ENCODE measurements around the gene CKAP4. TPM values are rescaled to one million over a fixed set of nuclear protein-coding genes. Genes with fewer than 3 reads are reported as not detected.

The CKAP4 gene
- total and polyA plus RNA-seq, 2 of the 13 experiments (the other 11 are each of a cell fraction or from before 2014, with no cell fraction given) = 39.2 to 70.2 TPM

- TF ChIP-seq TERF1 (CRISPR knock-in tag; IDR thresholded peaks at IDR 0.05) (no peak), TEAD3 (CRISPR knock-in tag; optimal IDR thresholded peaks at IDR 0.05; ENCODE audit: borderline replicate concordance) (peak; percentile 81), MEF2D (CRISPR knock-in tag; IDR thresholded peaks at IDR 0.05) (peak; percentile 86), ZFX (CRISPR knock-in tag; IDR thresholded peaks at IDR 0.05; ENCODE audit: low read depth) (no peak), GABPB1 (CRISPR knock-in tag; IDR thresholded peaks at IDR 0.05) (peak; percentile 32; the same call in 1 of the 2 replicates), HNF4A (CRISPR knock-in tag; IDR thresholded peaks at IDR 0.05) (peak; percentile 97), SALL1 (CRISPR knock-in tag; IDR thresholded peaks at IDR 0.05) (peak; percentile 86), GTF3A (CRISPR knock-in tag; conservative IDR thresholded peaks at IDR 0.05) (no peak), MLLT10 (CRISPR knock-in tag; IDR thresholded peaks at IDR 0.05) (no peak), ESRRA (CRISPR knock-in tag; IDR thresholded peaks at IDR 0.05; ENCODE audit: low read depth) (peak; percentile 69; the same call in 1 of the 2 replicates), GATAD2A (CRISPR knock-in tag; IDR thresholded peaks at IDR 0.05) (peak; percentile 95), CBX5 (CRISPR knock-in tag; IDR thresholded peaks at IDR 0.05; ENCODE audit: borderline replicate concordance) (0 out of 2 replicates have a peak, but pooled peaks have one; percentile 63), ZNF772 (CRISPR knock-in tag; IDR thresholded peaks at IDR 0.05) (peak; percentile 54; the same call in 1 of the 2 replicates), HMG20B (CRISPR knock-in tag; conservative IDR thresholded peaks at IDR 0.05) (peak; percentile 100), SNAPC2 (CRISPR knock-in tag; IDR thresholded peaks at IDR 0.05) (0 out of 2 replicates have a peak, but pooled peaks have one; percentile 61), YEATS2 (CRISPR knock-in tag; IDR thresholded peaks at IDR 0.05; ENCODE audit: borderline replicate concordance) (peak; percentile 26; the same call in 1 of the 2 replicates), KLF13 (CRISPR knock-in tag; IDR thresholded peaks at IDR 0.05) (no peak), HDAC1 (CRISPR knock-in tag; IDR thresholded peaks at IDR 0.05) (peak; percentile 98), RNF219 (CRISPR knock-in tag; IDR thresholded peaks at IDR 0.05) (no peak)
- TF ChIP-seq, protein P1, sequence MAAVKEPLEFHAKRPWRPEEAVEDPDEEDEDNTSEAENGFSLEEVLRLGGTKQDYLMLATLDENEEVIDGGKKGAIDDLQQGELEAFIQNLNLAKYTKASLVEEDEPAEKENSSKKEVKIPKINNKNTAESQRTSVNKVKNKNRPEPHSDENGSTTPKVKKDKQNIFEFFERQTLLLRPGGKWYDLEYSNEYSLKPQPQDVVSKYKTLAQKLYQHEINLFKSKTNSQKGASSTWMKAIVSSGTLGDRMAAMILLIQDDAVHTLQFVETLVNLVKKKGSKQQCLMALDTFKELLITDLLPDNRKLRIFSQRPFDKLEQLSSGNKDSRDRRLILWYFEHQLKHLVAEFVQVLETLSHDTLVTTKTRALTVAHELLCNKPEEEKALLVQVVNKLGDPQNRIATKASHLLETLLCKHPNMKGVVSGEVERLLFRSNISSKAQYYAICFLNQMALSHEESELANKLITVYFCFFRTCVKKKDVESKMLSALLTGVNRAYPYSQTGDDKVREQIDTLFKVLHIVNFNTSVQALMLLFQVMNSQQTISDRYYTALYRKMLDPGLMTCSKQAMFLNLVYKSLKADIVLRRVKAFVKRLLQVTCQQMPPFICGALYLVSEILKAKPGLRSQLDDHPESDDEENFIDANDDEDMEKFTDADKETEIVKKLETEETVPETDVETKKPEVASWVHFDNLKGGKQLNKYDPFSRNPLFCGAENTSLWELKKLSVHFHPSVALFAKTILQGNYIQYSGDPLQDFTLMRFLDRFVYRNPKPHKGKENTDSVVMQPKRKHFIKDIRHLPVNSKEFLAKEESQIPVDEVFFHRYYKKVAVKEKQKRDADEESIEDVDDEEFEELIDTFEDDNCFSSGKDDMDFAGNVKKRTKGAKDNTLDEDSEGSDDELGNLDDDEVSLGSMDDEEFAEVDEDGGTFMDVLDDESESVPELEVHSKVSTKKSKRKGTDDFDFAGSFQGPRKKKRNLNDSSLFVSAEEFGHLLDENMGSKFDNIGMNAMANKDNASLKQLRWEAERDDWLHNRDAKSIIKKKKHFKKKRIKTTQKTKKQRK (IDR thresholded peaks at IDR 0.05; ENCODE audit: low read length) = no peak
- TF ChIP-seq, protein P2, sequence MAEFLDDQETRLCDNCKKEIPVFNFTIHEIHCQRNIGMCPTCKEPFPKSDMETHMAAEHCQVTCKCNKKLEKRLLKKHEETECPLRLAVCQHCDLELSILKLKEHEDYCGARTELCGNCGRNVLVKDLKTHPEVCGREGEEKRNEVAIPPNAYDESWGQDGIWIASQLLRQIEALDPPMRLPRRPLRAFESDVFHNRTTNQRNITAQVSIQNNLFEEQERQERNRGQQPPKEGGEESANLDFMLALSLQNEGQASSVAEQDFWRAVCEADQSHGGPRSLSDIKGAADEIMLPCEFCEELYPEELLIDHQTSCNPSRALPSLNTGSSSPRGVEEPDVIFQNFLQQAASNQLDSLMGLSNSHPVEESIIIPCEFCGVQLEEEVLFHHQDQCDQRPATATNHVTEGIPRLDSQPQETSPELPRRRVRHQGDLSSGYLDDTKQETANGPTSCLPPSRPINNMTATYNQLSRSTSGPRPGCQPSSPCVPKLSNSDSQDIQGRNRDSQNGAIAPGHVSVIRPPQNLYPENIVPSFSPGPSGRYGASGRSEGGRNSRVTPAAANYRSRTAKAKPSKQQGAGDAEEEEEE (CRISPR knock-in tag; IDR thresholded peaks at IDR 0.05; ENCODE audit: borderline replicate concordance) = no peak
Observed at GRCh38 chr12:106282457-106283097, 34.8 kb upstream of the CKAP4 start (continued).

All from HepG2 (cell line).